Central memory CD4-positive, alpha-beta T cell (primary cell): ENCODE data around the gene CDIPT.
"Not testable (repeated sequence)": the region's sequence is repeated elsewhere in the genome, so short reads cannot be mapped to it uniquely, and the experiment has no call there.

Experiments used
- DNase-seq: peaks from one replicate; pipeline ENCODE4 v3.0.0; 2022

The CDIPT gene

GRCh38 chr16:29857133-29857760 is 5.8 kb downstream of the CDIPT start:
- DNase-seq, result no peak

- DNase-seq, result no peak
Measured at GRCh38 chr16:29854520-29855100, 8.4 kb downstream of the CDIPT start.

DNA sequence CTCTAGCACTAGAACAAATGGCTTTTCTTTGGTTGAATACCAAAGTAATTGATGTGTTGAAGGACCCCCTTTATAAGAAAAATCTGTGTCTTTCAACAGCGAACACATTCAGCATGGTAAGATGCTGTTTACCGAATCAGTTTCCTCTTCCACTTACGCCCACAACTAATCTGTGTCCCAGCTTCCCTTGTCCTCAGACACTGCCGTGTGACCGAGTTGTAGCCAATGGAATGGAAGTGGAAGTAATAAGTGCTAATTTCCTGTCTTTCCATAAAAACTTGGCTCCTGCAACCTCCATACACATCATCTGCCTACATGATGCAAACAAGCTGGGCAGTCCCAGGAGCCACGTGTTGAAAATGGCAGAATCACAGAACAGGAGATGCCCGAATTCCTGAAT is 10.4 kb downstream of the CDIPT start:
- no peak for DNase-seq

- no peak for DNase-seq
Measured at GRCh38 chr16:29850998-29851397, 12.0 kb downstream of the CDIPT start.

DNA sequence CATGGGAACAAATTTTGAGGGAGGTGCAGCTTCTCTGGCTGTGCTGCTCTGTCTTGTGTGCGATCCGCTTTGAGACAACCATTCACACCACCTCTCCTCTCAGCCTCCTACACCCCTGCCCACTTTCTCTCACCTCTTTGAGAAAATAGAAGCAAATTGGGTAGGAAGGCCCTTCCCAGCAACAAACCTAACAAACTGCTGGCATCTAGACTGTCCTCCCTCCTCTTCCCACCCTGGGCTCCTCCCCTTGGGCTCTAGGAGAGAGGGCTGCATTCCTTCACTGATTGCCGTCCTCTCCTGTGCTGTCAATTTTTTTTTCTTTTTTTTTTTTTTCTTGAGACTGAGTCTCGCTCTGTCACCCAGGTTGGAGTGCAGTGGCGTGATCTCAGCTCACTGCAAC is 13.5 kb downstream of the CDIPT start:
- DNase-seq, result no peak

- DNase-seq, result peak; percentile 76
Measured at GRCh38 chr16:29848420-29849297, 14.4 kb downstream of the CDIPT start.

DNA sequence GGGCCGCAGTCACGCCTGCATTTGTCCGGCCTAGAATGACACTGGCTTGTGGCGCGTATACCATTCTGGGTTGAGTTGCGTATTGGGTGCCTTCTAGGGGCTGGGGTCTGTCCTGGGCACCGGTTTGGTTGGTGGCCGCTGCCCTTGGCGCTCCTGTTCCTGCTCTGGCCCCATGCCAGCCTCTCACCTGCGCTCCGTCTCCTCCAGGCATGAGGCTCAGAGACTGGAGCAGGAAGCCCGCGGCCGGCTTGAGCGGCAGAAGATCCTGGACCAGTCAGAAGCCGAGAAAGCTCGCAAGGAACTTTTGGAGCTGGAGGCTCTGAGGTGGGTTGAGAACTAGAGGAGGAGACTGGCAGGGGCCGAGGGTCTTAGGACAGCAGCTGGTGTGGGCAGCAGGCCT is 17.4 kb downstream of the CDIPT start:
- DNase-seq, result no peak

DNA sequence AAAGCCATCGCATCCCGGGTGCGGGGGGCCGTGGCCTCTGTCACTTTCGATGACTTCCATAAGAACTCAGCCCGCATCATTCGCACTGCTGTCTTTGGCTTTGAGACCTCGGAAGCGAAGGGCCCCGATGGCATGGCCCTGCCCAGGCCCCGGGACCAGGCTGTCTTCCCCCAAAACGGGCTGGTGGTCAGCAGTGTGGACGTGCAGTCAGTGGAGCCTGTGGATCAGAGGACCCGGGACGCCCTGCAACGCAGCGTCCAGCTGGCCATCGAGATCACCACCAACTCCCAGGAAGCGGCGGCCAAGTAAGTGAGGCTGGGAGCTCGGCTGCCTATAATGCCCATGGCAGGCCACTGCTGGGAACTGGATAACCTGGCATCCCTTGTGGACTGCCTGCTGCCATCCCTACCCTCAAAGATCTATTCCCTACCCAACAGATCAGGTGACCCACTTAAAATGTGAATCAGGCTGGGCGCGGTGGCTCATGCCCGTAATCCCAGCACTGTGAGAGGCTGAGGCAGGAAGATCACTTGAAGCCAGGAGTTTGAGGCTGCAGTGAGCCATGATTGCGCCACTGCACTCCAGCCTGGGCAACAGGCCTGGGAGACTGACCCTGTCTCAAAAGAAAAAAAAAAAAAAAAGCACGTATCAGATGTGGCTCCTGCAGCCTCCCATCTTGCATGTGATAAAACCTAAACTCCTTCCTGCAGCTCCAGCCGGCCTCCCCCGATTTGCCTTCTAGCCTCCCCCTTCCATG is 18.3 kb downstream of the CDIPT start:
- DNase-seq, result no peak

DNA sequence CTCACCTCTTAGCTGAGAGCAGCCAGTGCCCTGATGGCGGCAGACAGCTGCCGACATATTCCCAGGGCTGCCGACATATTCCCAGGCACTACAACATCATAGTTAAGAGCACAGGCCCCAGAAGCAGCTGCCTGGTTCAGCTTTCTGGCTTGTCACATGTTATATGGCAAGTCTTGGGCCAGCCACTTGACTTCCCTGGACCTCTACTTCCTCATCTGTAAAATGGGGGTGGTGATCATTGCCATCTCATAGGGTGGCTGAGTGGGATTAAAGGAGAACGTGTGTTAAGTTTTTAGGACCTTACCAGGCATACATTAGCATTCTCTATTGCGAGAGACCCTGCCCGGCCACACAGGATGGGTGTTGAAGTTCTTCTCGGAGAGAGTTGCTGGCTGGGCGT is 19.1 kb downstream of the CDIPT start:
- no peak for DNase-seq

DNA sequence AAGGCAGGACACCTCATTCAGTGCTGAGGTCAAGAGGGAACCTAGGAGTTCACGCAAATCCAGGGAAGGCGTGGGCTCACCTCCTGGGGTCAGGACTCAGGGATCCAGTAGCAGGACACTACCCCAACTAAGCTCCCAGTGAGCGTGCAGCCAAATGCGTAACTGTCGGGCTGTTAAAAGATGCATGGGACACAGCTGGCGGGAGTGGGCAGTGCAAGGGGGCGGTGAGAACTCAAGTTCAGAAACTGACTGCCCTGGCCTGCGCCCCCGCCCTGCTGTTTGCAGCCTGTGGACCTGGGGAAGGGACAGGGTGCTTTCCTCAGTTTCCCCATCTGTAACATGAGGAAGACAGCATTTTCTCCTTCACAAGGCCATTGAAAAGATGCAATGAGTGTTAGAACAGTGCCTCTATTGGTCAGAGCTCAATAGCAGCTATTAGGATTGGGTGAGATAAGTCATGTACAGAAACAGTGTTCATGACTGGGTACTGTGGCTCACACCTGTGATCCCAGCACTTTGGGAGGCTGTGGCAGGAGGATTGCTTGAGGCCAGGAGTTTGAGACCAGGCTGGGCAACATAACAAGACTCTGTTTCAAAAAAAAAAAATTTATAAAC is 20.2 kb downstream of the CDIPT start:
- no peak for DNase-seq

GRCh38 chr16:29841631-29842030 is 21.4 kb downstream of the CDIPT start:
- DNase-seq, result no peak

- no peak for DNase-seq
Measured at GRCh38 chr16:29840240-29840639, 22.8 kb downstream of the CDIPT start.

DNA sequence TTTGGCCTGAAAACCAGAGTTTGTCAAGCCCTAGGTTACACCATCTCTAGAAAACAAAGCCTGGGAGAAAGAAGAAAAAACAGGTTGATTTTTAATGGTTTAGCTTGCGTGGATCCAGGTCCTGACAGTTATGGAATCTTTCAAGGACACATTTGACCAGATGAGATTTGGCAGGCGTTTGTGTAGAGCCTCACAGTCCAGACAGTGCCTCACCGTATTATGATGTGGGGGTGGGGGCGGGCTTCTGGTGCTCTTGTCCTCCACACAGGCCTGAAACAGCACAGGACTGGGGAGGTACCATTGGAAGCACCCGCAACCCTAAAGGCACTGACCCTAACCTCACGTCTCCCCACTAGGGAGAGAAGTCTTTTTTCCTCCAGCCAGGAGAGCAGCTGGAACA is 23.2 kb downstream of the CDIPT start:
- DNase-seq, result no peak

GRCh38 chr16:29837841-29838240 is 25.2 kb downstream of the CDIPT start:
- no peak for DNase-seq

DNA sequence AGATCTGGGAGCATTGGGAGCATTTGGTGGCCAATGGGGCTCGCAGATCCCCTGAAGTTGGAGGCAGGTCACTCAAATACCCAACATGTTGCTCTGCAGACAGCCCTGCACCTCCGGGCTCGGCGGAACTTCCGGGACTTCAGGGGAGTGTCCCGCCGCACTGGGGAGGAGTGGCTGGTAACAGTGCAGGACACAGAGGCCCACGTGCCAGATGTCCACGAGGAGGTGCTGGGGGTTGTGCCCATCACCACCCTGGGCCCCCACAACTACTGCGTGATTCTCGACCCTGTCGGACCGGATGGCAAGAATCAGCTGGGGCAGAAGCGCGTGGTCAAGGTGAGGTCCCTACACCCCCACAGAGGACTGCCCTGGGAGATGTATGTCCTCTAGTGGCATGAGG is 26.4 kb downstream of the CDIPT start:
- no peak for DNase-seq

GRCh38 chr16:29835926-29836325 is 27.1 kb downstream of the CDIPT start:
- no peak for DNase-seq

DNA sequence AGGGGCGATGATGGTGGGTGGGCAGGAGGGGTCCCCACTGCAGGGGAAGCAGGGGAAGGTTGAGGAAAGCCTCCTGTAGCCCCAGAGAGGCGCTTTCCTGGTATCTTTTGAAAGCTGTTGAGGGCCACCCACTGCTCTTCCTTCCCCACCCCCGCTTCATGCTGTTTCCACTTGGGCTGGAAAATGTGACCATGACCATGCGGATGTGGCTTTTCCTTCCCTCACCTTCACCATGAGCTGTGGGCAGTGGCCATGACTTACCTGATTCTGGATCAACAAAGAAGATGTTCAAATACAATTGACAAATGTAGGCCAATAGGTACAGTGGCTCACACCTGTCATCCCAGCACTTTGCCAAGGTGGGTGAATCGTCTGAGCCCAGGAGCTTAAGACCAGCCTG is 28.9 kb downstream of the CDIPT start:
- DNase-seq, result no peak

DNA sequence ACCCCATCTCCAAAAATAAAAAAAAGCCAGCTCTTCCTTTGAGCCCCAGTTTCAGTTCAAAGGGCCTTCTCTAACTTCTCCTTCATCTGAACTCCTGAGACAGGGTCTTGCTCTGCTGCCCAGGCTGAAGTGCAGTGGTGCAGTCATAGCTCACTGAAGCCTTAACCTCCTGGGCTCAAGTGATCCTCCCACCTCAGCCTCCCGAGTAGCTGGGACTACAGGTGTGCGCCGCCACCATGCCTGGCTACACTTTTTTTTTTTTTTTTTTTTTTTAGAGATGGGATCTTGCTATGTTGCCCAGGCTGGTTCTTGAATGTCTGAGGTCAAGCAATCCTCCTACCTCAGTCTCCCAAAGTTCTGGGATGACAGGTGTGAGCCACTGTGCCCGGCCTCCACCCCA is 29.8 kb downstream of the CDIPT start:
- not testable (repeated sequence) for DNase-seq

DNA sequence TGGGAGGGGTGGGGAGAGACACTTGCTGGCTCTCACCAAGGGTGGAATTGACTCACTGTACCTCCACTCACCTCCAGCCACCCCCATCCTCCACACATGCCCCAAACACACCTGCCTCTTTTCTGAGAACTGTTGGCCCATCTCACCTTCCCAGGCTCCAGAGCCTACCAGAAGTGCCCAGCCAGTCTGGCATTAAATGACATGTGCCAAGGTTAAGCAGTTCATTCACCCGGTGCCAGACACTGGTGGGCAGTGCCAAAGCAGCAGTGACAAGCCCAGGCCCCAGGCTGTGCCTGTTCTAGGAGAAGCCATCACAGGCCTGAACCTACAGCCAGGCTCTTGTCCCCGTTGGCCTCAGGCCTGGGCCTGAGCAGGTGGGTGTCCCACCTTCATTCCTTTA is 31.5 kb downstream of the CDIPT start:
- DNase-seq, result no peak

DNA sequence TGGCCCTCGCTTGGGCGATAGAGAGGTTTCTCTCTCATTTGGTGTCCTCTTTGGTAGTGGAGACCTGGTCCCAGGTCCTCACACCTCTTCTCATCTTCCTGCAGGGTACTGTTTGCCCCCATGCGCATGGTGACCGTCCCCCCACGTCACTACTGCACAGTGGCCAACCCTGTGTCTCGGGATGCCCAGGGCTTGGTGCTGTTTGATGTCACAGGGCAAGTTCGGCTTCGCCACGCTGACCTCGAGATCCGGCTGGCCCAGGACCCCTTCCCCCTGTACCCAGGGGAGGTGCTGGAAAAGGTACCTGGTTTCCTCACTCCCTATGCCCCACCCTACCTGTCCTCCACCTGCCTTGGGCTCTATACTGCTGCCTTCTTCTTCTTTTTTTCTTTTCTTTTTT is 32.3 kb downstream of the CDIPT start:
- no peak for DNase-seq

- no peak for DNase-seq
Measured at GRCh38 chr16:29826342-29826695, 36.7 kb downstream of the CDIPT start.

GRCh38 chr16:29825145-29826044 is 37.6 kb downstream of the CDIPT start:
- peak; percentile 41 for DNase-seq
